ENCODE results near the gene MLLT1.

DNA sequence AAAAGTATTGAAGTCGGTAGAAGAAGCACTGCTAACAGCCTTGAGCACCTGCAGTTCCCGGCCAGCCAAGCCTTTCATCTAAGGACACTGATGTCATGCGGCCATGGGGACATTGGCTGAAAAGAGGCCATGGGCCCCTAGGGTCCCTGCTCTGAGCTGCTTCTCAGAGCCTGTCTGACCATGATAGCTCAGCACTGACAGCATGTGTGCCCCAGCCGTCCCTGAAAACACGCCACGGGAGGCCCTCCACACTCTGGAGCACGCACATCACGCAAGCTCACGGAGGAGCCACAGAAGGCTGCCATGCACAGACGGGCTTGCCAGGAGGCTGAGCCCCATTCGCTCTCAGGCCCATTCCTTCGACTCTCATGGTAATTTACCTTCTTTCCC lies 51.8 kb downstream of the MLLT1 start:
- TF ChIP-seq POLR2A (IDR thresholded peaks at IDR 0.05): no peak
- TF ChIP-seq, protein P1, sequence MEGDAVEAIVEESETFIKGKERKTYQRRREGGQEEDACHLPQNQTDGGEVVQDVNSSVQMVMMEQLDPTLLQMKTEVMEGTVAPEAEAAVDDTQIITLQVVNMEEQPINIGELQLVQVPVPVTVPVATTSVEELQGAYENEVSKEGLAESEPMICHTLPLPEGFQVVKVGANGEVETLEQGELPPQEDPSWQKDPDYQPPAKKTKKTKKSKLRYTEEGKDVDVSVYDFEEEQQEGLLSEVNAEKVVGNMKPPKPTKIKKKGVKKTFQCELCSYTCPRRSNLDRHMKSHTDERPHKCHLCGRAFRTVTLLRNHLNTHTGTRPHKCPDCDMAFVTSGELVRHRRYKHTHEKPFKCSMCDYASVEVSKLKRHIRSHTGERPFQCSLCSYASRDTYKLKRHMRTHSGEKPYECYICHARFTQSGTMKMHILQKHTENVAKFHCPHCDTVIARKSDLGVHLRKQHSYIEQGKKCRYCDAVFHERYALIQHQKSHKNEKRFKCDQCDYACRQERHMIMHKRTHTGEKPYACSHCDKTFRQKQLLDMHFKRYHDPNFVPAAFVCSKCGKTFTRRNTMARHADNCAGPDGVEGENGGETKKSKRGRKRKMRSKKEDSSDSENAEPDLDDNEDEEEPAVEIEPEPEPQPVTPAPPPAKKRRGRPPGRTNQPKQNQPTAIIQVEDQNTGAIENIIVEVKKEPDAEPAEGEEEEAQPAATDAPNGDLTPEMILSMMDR (IDR thresholded peaks at IDR 0.05): no peak

All from heart left ventricle (tissue), 13 donors.